CD4-positive, alpha-beta T cell treated with Interleukin-17A for 4 hours (primary cell): ENCODE results near the gene NKAIN2.

Source experiments
- DNase-seq: peaks from one replicate; pipeline ENCODE4 v3.0.0-alpha.2; 2020; ENCODE audit warnings: mixed read lengths

The NKAIN2 gene

GRCh38 chr6:124040655-124041054, 237.0 kb downstream of the NKAIN2 start:
- no peak for DNase-seq

GRCh38 chr6:124052120-124052519, 248.5 kb downstream of the NKAIN2 start:
- no peak for DNase-seq

- no peak for DNase-seq
Measured at GRCh38 chr6:124053315-124053714, 249.7 kb downstream of the NKAIN2 start.

GRCh38 chr6:124054034-124054433, 250.4 kb downstream of the NKAIN2 start:
- DNase-seq: no peak

GRCh38 chr6:124055395-124055794, 251.7 kb downstream of the NKAIN2 start:
- no peak for DNase-seq

- no peak for DNase-seq
Measured at GRCh38 chr6:124055963-124056362, 252.3 kb downstream of the NKAIN2 start.

GRCh38 chr6:124056407-124057334, 253.0 kb downstream of the NKAIN2 start:
- no peak for DNase-seq

GRCh38 chr6:124057461-124057860, 253.8 kb downstream of the NKAIN2 start:
- DNase-seq: no peak

GRCh38 chr6:124064317-124065113, 260.9 kb downstream of the NKAIN2 start:
- no peak for DNase-seq

- DNase-seq: no peak
Measured at GRCh38 chr6:124066269-124066668, 262.6 kb downstream of the NKAIN2 start.

GRCh38 chr6:124066946-124067552, 263.4 kb downstream of the NKAIN2 start:
- no peak for DNase-seq

GRCh38 chr6:124069230-124069950, 265.7 kb downstream of the NKAIN2 start:
- no peak for DNase-seq

- DNase-seq: no peak
Measured at GRCh38 chr6:124073021-124073420, 269.4 kb downstream of the NKAIN2 start.

- no peak for DNase-seq
Measured at GRCh38 chr6:124073820-124074587, 270.3 kb downstream of the NKAIN2 start.

- DNase-seq: no peak
Measured at GRCh38 chr6:124074606-124075005, 270.9 kb downstream of the NKAIN2 start.

GRCh38 chr6:124076336-124077048, 272.8 kb downstream of the NKAIN2 start:
- DNase-seq: no peak

GRCh38 chr6:124078169-124078568, 274.5 kb downstream of the NKAIN2 start:
- DNase-seq: no peak

GRCh38 chr6:124080483-124080882, 276.8 kb downstream of the NKAIN2 start:
- DNase-seq: no peak

- no peak for DNase-seq
Measured at GRCh38 chr6:124090491-124090890, 286.8 kb downstream of the NKAIN2 start.

- DNase-seq: no peak
Measured at GRCh38 chr6:124099520-124099919, 295.9 kb downstream of the NKAIN2 start.

- no peak for DNase-seq
Measured at GRCh38 chr6:124110514-124110913, 306.8 kb downstream of the NKAIN2 start.
